Endometrial microvascular endothelial cells (primary cell): Measurements from ENCODE around the gene SLC9A3. TPM values are rescaled to one million over a fixed set of nuclear protein-coding genes. Genes with fewer than 3 reads are reported as not detected.
"Not testable (repeated sequence)": the region's sequence is repeated elsewhere in the genome, so short reads cannot be mapped to it uniquely, and the experiment has no call there.

ENCODE experiments used
- in situ Hi-C: cut with HindIII; loops from 2 replicates; pipeline ENCODE4 v1.10.0; 2017; ENCODE audit warnings: low sequenced_read_pairs, low pct_unique_long_range_greater_than_20kb; ENCODE audit errors: inconsistent ontology term
- total RNA-seq: library from RNA; depleted of rRNA; stranded (reverse); fragments of >200 nt; gene quantifications from one replicate; pipeline ENCODE4 v1.2.3, GENCODE V29; 2015; ENCODE audit errors: inconsistent ontology term

SLC9A3 gene
- total RNA-seq, 1 donor from 2014 or later: 2.0 TPM

- in situ Hi-C loops: no loop called here
These were observed 39.7 kb downstream of the SLC9A3 start for GRCh38 chr5:484556-484955.

DNA sequence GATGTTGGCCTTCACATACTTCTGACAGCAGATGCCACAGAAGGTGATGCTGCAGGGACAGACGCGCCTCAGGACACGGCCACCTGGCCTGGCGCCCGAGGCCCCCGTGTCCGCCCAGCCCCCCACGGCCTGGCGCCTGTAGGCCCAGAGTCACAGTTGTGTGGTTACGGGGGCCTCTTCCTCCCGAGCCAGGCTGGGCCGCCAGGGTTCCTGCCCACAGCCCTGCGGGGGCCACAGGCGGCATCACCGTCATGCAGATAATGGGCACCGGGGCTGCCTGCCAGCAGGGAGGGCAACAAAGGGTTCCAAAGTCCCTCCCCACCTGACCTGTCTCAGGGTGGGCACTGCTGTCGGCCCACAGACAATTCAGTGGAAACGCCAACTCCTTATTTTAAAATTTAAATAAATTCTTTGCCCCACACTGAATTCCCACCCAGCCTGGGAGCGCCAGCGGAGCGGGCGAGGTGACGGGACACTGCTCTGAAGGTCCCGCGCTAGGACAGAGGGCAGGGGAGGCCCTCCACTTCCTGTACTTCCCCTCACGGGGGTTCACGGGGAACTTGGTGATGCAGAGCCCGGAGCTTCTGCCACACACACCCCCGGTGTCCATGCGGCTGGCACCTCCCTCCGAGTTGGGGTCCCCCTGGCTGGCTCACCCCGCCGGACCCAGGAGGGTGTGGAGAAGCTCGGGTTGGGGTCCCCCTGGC is 40.7 kb downstream of the SLC9A3 start:
- in situ Hi-C loops: no loop called here

DNA sequence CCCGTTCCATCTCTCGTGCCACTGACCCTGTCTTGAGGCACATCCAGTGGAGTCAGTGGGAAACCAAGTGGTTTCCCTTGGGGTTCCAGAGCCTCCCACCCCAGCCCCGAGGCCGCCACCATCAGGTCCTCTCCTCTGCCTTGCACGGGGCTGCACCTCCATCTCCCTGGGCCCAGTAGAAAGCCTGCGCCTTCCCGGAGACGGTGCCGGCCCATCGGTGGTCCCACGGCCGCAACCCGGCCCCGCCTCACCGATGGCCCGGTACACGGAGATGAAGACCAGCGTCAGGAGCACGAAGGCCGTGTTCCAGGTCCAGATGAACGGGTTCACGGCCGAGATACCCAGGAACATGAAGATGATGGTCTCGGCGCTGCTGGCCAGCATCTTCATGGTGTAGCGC is 41.2 kb downstream of the SLC9A3 start:
- in situ Hi-C loops: no loop called here

DNA sequence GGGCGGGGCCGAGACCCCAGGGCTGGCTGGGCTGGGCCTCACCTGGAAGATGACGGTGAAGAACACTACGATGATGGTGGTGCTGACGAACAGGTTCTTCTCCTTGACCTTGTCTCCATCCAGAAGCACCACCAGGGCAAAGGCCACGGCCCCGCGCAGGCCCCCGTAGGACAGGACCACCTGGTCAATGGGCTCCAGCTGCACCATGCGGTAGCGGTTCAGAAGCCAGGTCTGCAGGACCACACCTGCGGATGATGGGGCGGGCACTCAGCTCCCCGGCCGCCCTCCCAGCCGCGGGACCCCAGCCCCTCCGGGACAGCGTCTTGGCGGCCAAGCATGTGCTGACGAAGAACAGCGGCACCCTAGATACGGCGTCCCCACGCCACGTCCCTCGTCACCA is 41.7 kb downstream of the SLC9A3 start:
- in situ Hi-C loops: no loop called here

GRCh38 chr5:482021-482420 is 42.2 kb downstream of the SLC9A3 start:
- in situ Hi-C loops: no loop called here

- in situ Hi-C loops: no loop called here
These were observed 42.9 kb downstream of the SLC9A3 start for GRCh38 chr5:481347-481746.

GRCh38 chr5:479566-480319 is 44.5 kb downstream of the SLC9A3 start:
- in situ Hi-C loops: no loop called here

DNA sequence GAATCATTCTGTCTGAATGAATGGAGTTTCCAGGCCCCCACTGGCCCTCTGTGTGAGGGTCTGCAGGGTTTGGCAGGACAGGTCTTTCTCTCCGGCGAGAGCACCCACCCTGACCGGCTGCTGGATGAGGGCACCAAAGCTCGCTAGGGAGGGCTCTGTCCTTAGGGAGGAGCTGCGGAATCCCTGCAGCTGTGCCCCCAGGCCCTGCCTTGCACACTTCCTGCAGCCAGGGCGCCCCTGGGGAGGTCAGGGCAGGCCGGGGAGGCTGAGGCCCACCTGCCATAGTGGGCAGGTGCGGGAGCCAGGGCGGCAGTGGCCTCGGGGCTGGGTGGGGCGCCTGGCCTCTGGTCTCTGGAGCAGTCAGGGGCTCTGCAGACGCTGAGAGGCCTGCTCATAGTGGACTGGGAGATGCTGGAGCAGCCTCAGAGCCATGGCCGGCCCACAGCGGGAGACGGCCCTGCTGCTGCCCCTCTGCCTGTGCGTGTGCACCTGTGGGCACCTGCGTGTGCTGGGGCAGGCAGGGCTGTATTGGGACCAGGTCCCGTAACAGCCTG is 45.2 kb downstream of the SLC9A3 start:
- in situ Hi-C loops: no loop called here

- in situ Hi-C loops: no loop called here
These were observed 45.8 kb downstream of the SLC9A3 start for GRCh38 chr5:478369-478981.

DNA sequence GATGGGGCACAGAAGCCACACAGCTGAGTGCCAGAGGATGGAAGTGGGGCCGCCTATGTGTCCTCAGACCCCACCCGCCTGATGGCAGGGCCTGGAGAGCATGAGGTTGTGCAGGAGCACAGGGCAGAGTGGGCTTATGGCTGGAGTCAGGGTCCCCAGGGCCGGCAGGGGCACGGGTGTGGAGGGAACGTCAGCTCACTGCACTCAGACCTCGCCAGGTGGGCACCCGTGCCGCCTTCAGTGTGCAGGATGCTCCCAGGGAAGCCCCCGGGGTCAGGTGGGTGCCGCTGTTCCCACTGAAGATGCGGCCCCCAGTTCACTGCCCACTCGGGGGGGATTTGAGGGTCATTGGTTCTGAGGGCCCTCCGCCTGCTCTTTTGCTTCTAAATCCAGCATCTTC is 46.4 kb downstream of the SLC9A3 start:
- in situ Hi-C loops: no loop called here

DNA sequence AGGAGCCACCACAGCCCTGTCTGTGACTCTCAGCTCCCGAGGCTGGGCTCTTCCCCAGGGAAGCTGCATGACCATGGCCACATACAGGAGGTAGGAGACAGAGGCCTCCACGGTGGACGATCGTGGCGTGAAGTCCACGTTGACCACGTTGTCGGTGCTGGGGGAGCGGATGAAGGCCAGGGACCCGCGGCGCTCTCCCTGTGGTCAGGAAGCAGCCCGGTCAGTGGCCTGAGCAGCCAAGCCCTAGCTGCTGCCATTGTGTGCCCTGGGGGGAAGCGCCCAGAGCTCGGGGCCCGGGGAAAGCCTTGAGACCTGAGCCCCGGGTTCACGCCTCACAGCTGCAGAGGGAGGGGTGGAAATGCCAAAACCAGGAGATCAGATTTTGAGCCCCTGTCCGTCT is 47.0 kb downstream of the SLC9A3 start:
- in situ Hi-C loops: no loop called here

DNA sequence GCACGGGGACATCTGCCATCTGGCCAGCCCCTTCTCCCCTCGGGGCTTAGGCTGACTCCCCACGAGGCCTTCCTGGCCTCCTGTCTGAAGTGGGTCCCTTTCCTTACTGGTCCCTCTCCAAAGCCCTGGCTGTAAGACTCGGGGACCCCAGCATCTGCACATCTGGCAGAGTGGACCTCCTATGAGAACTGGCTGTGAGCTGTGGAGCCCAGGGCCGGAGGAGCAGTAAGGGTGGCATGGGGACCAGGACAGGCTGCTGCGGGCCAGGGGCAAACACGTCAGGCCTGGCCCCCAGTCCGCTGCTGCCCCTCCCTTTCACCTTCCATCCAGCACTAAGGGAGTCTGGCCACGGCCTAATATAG is 47.5 kb downstream of the SLC9A3 start:
- in situ Hi-C loops: no loop called here

- in situ Hi-C loops: no loop called here
These were observed 48.0 kb downstream of the SLC9A3 start for GRCh38 chr5:476102-476813.

- in situ Hi-C loops: no loop called here
These were observed 48.5 kb downstream of the SLC9A3 start for GRCh38 chr5:475704-476101.

DNA sequence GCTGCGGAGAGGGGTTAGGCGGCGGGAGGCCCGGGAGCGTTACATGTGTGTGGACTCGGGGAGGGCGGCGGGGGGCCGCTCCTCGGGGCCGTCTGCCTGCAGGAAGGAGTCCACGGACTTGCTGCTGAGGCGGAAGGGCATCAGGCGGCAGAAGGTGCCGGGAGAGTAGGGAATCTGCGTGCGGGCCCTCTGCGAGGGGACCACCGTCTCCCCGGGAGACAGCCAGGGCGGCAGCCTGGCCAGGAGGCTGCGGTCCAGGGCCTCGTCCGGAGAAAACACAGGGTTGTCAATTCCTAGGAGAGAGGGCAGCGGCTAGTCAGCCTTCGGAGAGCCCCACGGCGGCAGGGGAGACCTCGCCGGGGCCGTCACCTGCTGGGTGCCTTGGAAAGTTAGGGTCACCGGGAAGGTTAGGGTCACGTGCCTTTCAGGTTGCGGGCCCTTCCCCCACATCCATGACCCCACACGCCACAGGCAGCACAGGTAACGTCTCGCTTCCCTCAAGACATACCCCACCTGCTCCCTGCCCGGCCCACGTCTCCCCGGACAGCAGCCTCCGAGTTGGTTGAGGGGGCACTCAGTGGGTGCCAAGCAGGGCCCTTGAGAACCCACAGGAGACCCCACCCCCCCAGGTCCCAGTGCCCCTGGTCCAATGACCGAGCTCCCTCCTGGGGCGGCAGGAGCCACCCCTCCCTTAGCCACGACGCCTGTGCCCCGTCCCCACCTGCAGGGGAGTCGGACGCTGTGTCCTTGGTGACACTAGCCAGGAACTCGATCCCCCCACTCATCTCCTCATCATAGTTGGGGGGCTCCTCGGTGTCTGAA is 49.2 kb downstream of the SLC9A3 start:
- in situ Hi-C loops: no loop called here

DNA sequence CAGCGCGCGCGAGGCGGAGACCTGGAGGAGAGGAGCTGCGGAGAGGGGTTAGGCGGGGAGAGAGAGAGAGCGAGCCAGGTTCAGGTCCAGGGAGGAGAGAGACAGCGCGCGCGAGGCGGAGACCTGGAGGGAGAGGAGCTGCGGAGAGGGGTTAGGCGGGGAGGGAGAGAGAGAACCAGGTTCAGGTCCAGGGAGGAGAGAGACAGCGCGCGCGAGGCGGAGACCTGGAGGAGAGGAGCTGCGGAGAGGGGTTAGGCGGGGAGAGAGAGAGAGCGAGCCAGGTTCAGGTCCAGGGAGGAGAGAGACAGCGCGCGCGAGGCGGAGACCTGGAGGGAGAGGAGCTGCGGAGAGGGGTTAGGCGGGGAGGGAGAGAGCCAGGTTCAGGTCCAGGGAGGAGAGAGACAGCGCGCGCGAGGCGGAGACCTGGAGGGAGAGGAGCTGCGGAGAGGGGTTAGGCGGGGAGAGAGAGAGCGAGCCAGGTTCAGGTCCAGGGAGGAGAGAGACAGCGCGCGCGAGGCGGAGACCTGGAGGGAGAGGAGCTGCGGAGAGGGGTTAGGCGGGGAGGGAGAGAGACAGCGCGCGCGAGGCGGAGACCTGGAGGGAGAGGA is 49.9 kb downstream of the SLC9A3 start:
- in situ Hi-C loops: not testable (repeated sequence)

GRCh38 chr5:473551-474192 is 50.6 kb downstream of the SLC9A3 start:
- in situ Hi-C loops: no loop called here
